ENCODE results near the gene PLXNA2.

DNA sequence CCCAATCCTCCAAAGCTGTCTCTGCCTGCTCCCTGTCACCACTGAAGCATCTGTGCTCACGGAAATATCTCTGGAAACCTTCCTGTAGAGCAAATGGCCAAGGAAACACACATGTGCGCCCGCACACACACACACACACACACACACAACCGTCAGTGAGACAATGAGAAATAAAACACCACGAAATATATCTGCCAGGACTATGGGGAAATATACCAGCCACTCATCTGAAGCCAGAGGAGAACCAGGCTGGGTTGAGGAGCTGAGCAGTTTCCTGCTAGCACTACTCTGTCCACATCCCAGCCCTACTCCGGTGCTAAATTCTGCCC, 25.1 kb upstream of the PLXNA2 start:
- TF ChIP-seq CTCF (IDR thresholded peaks at IDR 0.05; ENCODE audit: low read depth, low read length): no peak
- no peak for TF ChIP-seq EZH2phosphoT487 (IDR thresholded peaks at IDR 0.05; ENCODE audit: low read depth)
